Putamen (tissue), 1 donor: Measurements from ENCODE around the gene MTMR3.

ENCODE experiments used
- DNase-seq: peaks from one replicate; pipeline ENCODE4 v3.0.0-alpha.2; 2016; ENCODE audit warnings: low spot score

The MTMR3 gene

DNA sequence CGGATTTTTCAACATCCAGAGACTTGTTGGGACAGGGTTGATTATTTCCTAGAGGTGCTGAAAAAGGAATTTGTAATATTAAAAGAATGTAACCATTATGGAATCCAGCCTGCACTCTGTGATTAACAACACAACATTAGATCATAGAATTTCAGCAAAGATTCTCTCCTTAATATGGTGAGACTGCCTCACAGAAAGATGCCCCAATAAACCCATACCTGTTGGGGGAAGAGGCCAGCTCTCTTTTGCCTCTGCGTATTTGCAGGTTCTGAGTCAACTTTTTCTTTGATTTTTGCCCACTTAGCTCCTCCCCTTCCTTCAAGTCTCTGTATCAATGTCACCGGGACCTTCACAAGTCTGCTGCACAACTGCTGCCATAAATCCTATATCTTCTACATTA lies 12.4 kb upstream of the MTMR3 start:
- DNase-seq: no peak

DNA sequence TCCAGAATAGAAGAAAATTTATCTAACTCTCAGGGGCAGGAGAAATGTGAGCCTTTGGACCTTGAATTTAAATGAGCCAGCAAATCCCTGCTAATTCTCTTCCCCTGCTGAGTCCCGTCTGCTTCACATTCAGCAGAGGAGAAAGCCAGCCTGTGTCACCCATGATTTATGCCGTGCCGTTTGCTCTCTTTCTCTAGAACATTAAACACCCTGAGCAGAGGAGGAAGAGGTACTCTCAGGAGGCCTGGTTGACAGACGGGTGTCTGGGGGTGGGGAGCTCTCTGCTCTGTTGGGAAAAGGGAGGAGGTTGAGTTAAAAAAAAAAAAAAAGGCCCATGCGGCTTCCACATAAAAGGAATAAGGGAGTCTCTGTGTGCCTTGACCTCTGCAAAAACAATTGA lies 11.3 kb upstream of the MTMR3 start:
- DNase-seq: peak; percentile 74

DNA sequence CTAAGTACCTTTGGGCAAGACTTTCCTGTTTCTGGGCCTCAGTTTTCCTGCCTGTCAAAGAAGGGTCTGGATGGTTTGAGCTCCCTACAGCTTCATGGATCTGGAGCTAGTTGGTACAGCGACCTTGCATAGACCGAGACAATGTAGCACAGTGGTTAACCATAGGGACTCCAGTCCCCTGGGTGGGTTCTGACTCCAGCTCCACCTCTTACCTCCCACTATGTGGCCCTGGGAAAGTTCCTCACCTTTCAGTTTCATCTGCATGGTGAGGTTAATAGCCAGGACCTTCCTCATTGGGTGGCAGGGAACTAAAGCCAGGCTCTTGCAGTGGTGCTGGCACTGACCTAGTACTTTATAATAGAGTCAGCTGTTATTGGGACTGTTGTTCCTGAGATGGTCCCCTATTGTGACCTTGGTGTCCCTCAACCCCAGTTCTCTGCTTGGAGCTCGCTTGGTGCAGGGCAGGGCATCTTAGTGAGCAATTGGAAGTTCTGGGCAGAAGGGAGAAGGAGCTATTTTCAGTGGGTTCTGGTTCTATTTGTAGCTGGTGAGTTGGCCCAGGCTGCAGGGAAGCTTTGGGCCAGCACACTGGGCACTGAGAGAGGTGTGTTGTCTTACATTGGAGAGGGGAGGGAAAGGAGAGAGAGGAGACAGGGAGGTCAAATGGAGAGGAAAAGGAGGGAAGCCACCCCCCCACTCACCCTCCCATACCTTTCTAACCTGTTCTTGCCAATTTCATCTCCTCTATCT lies 10.7 kb upstream of the MTMR3 start:
- DNase-seq: no peak

DNA sequence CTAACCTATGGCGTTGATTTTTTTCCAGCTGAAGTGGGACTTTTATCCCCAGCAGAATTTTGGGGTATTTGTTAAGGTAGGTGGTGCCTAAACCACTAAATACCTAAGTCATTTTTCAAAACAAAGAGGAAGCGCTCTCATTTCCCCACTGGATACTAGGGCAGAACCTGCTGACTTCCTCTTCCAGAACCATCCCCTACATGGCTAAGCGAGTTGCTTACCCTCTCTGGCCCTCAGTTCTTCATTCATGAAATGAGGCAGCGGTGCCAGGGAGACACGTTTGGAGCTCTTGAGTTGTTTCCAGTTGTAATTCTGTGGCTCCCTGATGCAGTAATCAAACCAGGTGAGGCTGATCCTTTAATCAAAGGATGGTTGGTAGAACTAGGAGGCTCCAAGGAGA lies 10.0 kb upstream of the MTMR3 start:
- DNase-seq: no peak

DNA sequence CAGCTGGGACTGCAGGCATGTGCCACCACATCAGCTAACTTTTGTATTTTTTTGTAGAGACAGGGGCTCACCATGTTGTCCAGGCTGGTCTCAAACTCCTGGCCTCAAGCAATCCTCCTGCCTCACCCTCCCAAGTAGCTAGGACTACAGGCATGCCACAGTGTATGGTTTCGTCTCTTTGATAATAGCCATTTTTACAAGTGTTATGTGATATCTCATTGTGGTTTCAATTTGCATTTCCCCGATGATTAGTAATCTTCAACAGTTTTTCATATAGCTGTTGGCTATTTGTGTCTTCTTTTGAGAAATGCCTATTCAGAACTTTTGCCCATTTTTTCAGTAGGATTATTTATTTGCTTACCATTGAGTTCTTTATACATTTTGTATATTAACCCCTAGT lies 9.0 kb upstream of the MTMR3 start:
- DNase-seq: no peak

DNA sequence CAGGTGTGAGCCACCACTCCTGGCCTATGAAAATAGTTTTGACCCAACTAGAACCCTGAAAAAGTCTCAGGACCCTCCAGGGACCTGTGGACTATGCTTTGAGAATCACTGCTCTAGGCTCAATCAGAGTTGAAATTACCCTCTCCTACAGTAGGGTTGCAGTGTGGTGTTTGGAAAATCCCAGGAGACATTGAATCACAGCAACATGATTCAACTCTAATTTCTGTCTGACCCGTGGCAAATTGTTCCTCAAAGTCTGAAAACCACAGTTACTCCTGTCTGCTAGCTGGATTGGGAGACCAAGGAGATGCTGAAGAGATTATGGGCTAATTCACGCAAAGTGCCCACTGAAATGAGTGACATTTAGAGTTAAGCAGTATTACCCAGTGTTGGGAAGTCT lies 5.4 kb upstream of the MTMR3 start:
- no peak for DNase-seq

DNA sequence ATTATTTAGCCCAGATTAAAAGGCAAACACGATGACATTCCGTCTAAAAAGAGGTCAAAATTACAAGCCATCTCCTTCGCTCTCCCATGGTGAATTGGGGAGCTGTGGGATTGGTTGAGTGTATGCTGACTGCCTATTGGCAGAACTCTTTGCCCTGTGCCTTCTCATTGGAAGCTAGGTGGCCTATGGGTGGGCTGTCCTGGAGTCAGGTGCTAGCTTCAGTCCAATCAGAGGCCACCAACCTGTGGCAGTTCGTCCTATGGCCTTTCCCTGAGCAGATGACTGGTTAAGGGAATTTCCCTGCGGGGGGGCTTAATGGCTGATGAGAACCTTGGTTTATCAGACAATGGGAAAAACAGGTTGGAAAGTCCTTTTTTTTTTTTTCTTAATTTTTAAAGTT lies 3.2 kb upstream of the MTMR3 start:
- no peak for DNase-seq

DNA sequence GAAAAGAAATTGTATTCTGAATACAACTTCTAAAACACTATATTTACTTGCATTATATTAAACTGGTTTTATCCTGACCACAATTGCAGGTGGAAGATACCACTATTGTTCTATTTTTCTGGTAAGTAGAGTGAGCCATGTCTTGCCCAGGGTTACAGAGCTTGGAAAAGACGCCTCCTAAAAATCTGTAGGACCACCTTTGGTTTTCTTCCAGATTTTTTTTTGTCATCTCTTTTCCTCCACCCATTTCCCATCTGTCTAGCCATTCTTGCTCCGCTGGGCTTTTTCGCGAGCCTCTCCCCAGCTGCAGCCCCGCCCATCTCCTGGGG lies 294 bp upstream of the MTMR3 start:
- no peak for DNase-seq

DNA sequence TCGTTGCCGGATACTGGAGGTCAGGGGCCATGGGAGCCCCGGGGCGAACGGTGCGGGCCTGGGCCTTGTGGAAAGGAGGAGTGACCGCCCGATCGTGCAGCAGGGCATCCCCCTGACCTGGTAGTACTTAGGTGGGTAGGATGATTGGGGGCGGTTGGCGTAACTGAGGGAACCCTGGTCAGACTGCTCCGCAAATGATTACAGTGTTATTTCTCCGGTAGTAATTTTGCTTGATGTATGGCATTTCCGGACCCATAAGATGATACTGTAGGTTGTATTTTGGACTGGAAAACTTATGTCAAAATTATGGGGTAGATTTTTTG lies 762 bp downstream of the MTMR3 start:
- no peak for DNase-seq

DNA sequence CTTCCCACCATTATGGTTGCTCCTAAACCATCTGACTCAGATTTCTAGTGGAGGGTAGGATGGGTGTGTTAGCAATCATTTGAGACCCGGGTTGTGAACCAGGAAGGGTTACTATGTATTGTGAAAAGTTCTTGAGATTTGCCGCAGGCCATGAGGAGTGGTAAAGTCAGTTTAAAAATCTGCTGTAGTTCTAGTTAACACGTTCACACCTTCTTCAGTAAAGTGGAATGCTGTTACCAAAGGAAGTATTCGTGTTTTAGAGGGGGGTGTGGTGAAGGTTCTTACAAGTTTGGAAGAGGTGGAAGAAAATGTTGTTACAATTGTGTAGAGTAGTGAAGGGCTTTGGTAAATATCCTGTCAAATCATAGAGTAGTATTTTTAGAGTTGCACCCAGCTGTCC lies 2.6 kb downstream of the MTMR3 start:
- no peak for DNase-seq

DNA sequence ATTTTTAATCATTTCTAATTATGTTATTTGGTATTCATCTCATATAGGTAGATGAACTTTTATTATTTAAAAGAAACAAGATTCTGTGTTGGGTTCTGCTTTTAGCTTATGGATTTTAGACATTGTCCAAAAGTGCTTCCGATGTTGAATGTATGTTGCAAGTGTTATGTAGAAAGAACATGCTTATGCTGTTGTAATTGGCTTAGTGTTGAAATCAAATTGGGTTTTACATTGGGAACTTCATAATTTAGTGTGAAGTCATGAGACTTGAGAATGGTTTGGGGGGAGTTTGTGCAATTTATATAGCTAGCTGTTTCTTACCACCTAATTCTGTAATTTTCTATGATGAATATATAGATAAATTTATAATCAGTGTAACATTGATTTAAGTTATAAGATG lies 3.6 kb downstream of the MTMR3 start:
- no peak for DNase-seq

DNA sequence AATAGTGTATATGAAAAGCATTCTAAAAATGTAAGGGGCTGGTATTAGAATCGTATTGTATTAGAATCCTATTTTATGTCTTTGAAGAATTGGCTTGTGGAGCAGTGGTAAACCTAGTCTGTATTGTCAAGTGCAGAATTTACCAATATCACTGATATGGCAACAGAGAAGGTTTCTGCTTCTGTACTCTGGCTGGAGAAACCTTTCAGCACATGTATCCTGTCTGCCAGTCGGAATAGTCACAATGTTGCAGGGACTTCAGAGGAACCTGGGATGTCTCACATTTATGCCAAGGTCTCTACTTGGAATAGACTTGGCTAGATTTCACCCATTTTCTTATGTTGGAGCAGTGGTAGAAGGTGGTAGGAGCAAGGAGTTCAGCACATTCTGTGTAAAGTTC lies 4.4 kb downstream of the MTMR3 start:
- DNase-seq: no peak

DNA sequence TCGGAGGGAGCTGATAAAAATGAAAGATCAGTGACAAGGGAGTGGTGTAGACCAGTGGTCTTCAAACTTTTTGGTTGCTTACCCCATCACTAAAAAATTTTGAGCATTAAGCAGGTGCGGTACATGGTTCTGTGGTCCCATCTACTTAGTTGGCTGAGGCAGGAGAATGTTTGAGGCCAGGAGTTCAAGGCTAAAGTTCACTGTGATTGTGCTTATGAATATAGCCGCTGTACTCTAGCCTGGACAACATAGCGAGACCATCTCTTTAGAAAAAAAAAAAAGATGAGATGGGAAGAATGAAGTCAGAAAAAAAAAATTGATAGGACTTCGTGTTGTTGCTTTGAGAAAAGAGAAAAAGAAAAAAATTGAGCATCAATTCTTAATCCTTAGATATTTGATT lies 7.8 kb downstream of the MTMR3 start:
- DNase-seq: no peak

DNA sequence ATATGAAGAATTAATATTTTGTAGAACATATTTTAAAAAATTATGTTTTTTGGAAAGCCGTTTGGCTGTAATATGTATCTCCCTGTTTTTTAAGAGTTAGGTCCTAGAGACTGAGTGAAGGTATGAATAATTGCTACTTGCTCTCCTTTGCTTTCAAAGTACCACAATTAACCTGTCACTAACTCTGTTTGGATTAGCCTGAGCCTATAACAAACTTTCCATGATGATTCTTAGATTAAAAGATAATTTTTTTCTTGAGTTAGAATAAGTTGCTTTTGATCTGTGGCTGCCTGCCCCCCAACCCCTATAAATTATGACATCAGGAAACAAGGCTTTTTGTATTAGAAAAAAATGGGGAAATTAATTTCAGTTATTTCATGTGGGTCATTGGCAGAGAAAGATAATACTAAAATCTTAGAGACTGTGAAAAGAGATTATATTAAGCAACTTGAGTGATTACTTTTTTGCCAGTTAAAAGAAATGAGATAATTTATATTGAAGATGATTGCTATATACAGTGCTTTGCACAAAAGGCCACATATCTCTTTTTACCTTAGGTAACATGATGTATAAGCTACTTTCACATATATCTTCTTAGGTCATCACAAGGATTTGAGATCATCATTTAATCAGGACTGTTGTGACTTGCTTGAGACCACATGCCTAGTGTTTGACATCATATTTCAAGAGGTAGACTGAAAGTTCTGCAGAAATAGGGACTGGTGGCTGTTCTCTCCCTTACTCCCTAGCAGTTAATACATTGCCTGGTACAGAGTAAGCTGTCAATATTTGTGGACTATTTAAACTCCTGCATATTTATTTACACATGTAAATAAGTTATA lies 9.6 kb downstream of the MTMR3 start:
- no peak for DNase-seq

DNA sequence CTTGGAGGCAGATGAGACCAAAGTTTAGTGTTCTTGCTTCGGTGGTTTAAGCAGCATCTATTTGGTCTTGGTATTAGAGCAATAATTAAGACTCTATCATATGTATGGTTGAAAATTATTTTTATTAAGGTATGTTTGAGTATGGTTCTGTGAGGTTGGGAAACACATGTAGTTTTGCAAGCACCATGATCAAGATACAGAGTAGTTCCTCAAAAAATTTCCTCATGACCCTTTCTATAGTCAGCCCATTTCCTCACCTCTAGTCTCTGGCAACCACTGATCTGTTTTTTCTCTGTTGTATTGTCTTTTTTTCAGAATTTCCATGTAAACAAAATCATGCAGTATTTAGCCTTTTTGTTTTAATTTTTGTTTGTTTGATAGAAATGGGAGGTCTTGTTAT lies 18.4 kb downstream of the MTMR3 start:
- DNase-seq: no peak

DNA sequence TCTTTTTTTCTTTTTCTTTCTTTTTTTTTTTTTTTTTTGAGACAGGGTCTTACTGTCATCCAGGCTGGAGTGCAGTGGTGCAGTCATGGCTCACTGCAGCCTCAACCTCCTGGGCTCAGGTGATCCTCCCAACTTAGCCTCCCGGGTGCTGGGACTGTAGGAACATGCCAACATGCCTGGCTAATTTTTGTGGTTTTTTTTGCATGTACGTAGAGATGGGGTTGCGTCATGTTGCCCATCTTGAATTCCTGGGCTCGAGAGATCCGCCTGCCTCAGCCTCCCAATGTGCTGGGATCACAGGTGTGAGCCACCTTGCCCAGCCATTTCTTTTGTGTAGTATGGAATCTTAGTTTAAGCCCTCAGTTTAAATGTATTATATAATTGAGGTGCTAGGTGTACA lies 20.4 kb downstream of the MTMR3 start:
- no peak for DNase-seq

DNA sequence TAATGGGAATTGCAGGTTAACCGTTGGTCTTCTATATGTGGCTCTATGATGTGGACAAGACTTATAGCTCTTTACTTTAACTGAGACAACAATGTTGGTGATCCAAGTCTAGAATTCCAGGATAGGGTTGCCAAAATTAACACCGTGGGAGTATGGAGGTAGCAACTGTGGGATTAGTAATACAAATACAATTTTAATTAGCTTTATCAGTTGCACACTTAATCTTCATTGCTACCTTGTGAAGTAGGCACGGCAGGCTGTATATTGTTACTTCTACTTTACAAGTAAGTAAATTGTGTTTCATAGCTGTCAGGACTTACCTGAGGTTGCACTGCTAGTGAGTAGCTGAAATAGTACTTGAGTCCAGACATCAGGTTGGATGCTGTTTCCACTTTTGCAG lies 21.0 kb downstream of the MTMR3 start:
- DNase-seq: no peak

DNA sequence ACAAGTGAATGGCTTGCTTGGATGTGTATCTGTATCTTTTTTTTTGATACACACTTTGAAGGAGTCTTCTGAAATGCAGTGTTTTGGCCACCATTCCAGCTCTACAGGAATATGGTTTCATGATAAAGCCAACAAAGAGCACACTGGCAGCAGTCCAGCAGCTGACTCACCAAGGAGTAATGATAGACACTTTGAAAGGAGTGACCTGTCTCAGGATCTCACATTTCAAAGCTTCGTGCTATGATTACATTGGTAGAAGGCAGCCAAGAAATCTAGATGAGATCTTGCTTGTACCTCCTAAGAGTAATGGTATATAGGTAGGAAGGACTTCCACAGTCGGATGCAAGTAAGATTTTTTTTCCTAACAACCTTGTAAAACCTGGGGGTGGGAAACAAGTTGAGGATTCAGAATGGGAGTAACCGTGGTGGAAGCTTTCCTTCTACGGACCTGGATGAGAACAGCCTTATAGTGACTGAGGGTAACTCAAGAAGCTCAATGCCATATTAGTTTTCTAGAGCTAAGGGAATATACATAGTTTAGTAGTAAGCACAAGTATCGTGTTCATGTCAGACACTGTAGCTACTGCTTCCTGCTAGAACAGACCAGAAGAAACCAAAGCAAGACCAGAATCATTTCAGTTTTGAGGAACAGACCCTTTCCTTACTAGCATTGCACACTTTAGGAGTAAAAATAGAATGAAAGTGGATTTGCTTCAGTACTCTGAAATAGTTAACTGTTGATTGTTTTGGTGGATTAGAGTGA lies 25.0 kb downstream of the MTMR3 start:
- peak; percentile 16 for DNase-seq

DNA sequence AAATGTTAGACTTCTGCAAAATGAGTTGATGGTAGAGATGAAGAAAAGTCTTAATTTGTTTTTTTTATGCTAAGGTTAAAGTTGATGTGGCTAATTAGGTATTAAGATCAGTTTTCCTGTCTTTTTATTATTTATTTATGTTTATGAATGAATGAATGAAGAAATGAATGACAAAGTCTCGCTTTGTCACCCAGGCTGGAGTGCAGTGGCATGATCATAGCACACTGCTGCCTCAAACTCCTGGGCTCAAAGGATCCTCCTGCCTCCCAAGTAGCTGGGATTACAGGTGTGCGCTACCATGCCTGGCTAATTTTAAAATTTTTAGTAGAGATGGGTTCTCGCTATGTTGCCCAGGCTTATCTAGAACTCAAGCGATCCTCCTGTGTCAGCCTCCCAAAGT lies 29.2 kb downstream of the MTMR3 start:
- no peak for DNase-seq

DNA sequence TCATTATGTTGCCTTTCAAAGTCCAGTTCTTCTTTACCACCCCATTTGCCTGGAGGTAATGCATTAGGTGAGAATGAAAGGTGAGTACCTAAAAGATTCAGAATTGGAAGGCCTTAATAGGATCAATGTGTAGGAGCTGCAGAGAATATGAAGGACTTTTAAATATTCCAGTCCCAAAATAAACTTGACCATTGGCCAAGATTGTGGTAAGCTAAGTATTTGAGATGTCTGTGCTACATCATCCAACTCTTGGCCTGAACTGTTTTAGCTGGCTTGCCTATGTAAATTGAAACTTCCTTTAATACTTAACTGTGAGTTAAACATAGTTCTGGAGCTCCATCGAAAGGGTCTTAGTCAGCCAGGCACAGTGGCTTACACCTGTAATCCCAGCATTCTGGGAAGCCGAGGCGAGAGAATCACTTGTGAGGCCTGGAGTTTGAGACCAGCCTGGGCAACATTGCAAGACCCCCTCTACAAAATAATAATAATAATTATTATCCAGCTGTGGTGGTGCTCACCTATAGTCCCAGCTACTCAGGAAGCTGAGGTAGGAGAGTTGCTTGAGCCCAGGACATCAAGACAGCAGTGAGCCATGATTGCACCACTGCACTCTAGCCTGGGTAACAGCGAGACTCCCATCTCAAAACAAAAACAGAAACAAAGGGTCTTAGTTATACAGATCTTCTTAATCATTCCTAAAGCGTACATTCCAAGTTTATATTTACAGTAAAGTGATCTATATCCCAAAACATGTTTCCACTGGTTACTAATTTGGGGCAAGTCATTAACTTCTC lies 29.8 kb downstream of the MTMR3 start:
- no peak for DNase-seq

DNA sequence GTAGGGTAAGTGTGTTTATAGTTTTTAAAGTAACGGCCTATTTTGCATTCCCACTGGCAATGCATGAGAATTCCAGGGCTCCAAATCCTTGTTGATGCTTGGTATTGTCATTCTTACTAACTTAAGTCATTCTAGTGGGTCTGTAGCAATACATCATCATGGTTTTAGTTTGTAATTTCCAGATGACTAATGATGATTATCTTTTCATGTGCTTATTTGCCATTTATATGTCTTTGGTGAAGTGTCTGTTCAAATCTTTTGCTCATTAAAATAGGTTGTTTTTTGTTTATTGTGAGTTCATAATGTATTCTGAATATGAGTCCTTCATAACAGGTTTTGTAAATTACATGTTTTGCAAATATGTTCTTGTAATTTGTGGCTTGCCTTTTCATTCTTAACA lies 31.2 kb downstream of the MTMR3 start:
- no peak for DNase-seq

DNA sequence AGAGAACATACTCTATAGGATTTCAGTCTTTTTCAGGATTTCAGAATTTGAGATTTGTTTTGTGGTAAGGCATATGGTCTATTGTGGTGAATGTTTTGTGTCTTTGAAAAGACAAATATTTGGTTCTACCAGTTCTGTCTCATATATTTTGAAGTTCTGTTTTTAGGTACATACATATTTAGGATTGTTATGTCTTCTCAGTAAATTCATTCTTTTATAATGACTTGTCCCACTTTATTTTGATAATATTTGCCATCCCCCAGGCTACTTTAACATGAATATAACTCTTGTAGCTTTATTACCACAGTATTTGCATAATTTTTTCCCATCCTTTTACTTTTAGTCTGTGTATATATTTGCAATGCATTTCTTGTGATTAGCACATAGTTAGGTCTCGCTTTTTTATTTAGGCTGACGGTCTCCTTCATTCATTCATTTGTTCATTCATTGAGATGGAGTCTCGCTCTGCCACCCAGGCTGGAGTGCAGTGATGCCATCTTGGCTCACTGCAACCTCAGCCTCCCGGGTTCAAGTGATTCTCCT lies 32.1 kb downstream of the MTMR3 start:
- DNase-seq: no peak
